GM12873 (cell line): Measurements from ENCODE around the gene SOWAHA.

Experiments
- TF ChIP-seq, protein P1 (sequence below): IDR thresholded peaks from 2 replicates; pipeline ENCODE4 v1.5.1; 2012; ENCODE audit warnings: low read depth, mild to moderate bottlenecking, moderate library complexity, low read length, control low read depth; ENCODE audit not compliant: insufficient read depth; ENCODE audit errors: missing control alignments

Gene SOWAHA

GRCh38 chr5:132825033-132825833 lies 12.1 kb downstream of the SOWAHA start:
- TF ChIP-seq, protein P1, sequence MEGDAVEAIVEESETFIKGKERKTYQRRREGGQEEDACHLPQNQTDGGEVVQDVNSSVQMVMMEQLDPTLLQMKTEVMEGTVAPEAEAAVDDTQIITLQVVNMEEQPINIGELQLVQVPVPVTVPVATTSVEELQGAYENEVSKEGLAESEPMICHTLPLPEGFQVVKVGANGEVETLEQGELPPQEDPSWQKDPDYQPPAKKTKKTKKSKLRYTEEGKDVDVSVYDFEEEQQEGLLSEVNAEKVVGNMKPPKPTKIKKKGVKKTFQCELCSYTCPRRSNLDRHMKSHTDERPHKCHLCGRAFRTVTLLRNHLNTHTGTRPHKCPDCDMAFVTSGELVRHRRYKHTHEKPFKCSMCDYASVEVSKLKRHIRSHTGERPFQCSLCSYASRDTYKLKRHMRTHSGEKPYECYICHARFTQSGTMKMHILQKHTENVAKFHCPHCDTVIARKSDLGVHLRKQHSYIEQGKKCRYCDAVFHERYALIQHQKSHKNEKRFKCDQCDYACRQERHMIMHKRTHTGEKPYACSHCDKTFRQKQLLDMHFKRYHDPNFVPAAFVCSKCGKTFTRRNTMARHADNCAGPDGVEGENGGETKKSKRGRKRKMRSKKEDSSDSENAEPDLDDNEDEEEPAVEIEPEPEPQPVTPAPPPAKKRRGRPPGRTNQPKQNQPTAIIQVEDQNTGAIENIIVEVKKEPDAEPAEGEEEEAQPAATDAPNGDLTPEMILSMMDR: no peak

- TF ChIP-seq, protein P1: no peak
These were observed 12.8 kb downstream of the SOWAHA start for GRCh38 chr5:132825834-132826391.

- TF ChIP-seq, protein P1: no peak
These were observed 13.5 kb downstream of the SOWAHA start for GRCh38 chr5:132826424-132827082.

- TF ChIP-seq, protein P1: no peak
These were observed 15.0 kb downstream of the SOWAHA start for GRCh38 chr5:132827943-132828673.

DNA sequence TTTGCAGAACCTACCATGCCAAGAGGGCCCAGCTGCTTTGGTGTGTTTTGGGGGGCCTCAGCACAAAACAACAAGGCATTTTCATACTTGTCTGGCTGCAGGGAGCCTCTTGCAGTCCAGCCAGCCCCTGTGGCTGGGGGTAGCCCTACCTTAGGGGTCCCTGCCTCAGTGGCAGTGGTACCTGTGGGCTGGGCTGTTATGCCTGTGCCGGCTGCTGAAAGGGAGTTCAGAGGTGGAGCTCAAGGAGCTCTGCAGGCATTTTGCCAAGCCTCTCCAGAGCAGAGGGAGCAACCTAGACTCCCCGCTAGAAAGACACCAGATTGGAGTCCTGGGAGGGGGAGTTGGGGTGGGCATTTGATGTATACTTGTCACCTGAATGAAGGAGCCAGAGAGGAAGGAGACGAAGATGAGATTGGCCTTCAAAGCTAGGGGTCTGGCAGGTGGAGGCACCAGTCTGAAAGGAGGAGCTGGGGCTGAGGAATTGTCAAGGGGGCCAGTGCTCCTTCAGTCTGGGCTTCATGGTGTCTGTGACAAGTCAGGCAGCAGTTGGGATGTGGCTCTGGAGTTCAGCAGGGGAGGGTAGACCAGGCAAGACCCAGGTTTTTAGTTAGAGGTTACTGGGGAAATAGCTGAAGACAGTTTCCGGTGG lies 15.9 kb downstream of the SOWAHA start:
- TF ChIP-seq, protein P1: no peak

DNA sequence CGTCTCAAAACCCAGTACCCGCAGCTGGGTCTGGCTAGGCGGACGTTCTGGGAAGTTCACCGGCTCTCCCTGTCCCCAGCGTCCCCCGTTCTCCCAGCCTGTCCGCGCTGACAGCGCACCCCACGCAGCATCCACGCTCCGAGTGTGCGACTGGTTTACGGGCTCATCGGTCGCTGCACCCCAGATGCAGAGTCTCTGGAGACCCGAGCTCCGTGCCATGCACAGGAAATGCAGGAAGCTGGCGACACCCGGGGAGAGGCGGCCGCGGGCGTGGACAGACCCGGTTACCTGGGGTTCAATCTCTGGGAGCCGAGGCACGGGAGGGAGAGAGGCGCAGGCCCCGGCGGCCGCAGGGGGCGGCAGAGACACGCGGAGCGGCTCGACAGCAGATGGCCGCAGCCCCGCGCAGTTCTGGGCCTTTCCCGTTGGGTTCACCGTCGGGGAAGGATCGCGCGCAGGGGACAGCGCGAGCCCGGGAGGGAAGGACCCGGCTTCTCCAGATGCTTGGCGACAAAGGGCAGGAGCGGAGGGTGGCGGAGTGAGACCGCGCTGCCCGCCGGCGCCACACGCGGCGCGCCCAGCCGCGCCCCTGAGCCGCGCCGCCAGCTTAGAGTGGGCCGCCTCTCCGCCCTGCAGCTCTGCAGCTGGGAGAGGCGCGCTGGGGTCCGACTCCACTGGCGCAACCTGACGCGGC lies 16.8 kb downstream of the SOWAHA start:
- TF ChIP-seq, protein P1: peak; percentile 88
